Fibroblast of lung (primary cell): ENCODE measurements around the gene MTRF1. TPM values are rescaled to one million over a fixed set of nuclear protein-coding genes. Genes with fewer than 3 reads are reported as not detected.
"Not testable (repeated sequence)": the region's sequence is repeated elsewhere in the genome, so short reads cannot be mapped to it uniquely, and the experiment has no call there.

Experiments
- DNase-seq, 2 donors: peaks; one replicate each; pipeline versions ENCODE4 v3.0.0 to v3.0.0-alpha.2; 2010; ENCODE audit warnings: low read depth in 2 of 2
- H2AFZ ChIP-seq: 2 replicates; pipeline ENCODE4 v1.5.1; 2012; ENCODE audit warnings: low read length, control low read depth, inconsistent platforms
- H3K27ac ChIP-seq: 2 replicates; pipeline ENCODE4 v1.5.1; 2011; ENCODE audit warnings: low read length, control low read depth; ENCODE audit not compliant: insufficient read depth
- H3K27me3 ChIP-seq: 2 replicates; pipeline ENCODE4 v1.5.1; 2011; ENCODE audit warnings: mild to moderate bottlenecking, low read length; ENCODE audit not compliant: control insufficient read depth, insufficient read depth
- H3K36me3 ChIP-seq: 2 replicates; pipeline ENCODE4 v1.5.1; 2011; ENCODE audit warnings: low read length; ENCODE audit not compliant: control insufficient read depth, insufficient read depth
- H3K4me1 ChIP-seq: 2 replicates; pipeline ENCODE4 v1.5.1; 2011; ENCODE audit warnings: low read length; ENCODE audit not compliant: control insufficient read depth, insufficient read depth; ENCODE audit errors: extremely low read depth
- H3K4me2 ChIP-seq: 2 replicates; pipeline ENCODE4 v1.5.1; 2011; ENCODE audit warnings: low read length, control low read depth; ENCODE audit not compliant: insufficient read depth; ENCODE audit errors: extremely low read depth
- H3K4me3 ChIP-seq, 4 experiments: fragments of 200-600 bp in 1 of 4; sonication (generic) in 1 of 4; replicated peaks in 1 of 4; 2 replicates each; pipeline ENCODE4 v1.5.1; 2011 to 2016; ENCODE audit warnings: low read length in 4 of 4, low read depth in 3 of 4, mild to moderate bottlenecking in 3 of 4, control low read depth in 2 of 4, inconsistent platforms in 1 of 4, mixed read lengths in 1 of 4; ENCODE audit not compliant: insufficient read depth in 1 of 4; ENCODE audit errors: control extremely low read depth in 1 of 4
- H3K79me2 ChIP-seq: 2 replicates; pipeline ENCODE4 v1.5.1; 2012; ENCODE audit warnings: mild to moderate bottlenecking, low read length, inconsistent platforms; ENCODE audit not compliant: control insufficient read depth, insufficient read depth
- H3K9ac ChIP-seq: 2 replicates; pipeline ENCODE4 v1.5.1; 2011; ENCODE audit warnings: mild to moderate bottlenecking, low read length, control low read depth; ENCODE audit not compliant: insufficient read depth
- H3K9me3 ChIP-seq: 2 replicates; pipeline ENCODE4 v1.5.1; 2012; ENCODE audit warnings: low read depth, low read length; ENCODE audit not compliant: control insufficient read depth, insufficient read depth
- H4K20me1 ChIP-seq: 2 replicates; pipeline ENCODE4 v1.5.1; 2011; ENCODE audit warnings: low read length; ENCODE audit not compliant: control insufficient read depth, insufficient read depth; ENCODE audit errors: extremely low read depth
- EZH2 ChIP-seq: IDR thresholded peaks from 2 replicates; pipeline ENCODE4 v1.5.1; 2012; ENCODE audit warnings: low read length, control low read depth, mild to moderate bottlenecking; ENCODE audit errors: missing control alignments
- polyA plus RNA-seq, 2 donors: library from polyadenylated mRNA; depleted of rRNA in 1 of 2; stranded (reverse) in 1 of 2; unstranded in 1 of 2; fragments of >200 nt; gene quantifications; 2 replicates each; pipeline ENCODE4 v1.2.1, GENCODE V29; 2011 to 2012; ENCODE audit warnings: missing spikeins in 1 of 2
- total RNA-seq: library from RNA; depleted of rRNA; stranded (reverse); fragments of >200 nt; gene quantifications from 2 replicates; pipeline ENCODE4 v1.2.1, GENCODE V29; 2014
- TF ChIP-seq, protein P1 (sequence below), 2 donors: IDR thresholded peaks in 1 of 2; conservative IDR thresholded peaks in 1 of 2; 1 replicate in 1 of 2; 2 replicates in 1 of 2; pipeline ENCODE4 v1.5.1; 2011 to 2012; ENCODE audit warnings: low read length in 2 of 2, control low read depth in 1 of 2, inconsistent platforms in 1 of 2, low read depth in 1 of 2, mild to moderate bottlenecking in 1 of 2

Gene MTRF1
- total and polyA plus RNA-seq, 2 donors (not counting 1 experiment from before 2014, with no cell fraction given): 11.6 to 13.4 TPM

DNA sequence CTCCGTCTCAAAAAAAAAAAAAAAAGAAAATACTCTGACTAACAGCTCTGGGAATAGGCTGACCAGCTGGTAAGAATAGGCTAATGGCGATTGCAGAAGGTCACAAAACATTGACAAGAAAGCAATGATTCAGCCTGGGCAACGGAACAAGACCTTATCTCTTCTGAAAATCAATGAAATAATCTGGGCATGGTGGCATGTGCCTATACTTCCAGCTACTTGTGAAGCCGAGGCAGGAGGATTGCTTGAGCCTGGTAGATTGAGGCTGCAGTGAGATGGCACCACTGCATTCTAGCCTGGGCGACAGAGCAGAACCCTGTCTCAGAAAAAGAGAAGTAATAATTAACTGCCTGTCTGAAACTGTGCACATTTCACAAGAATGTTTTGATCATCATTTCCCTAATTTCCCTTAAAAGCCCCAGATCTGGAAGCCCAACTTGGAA lies 18.8 kb upstream of the MTRF1 start:
- no peak overlapping the region for H3K27ac ChIP-seq
- H3K9ac ChIP-seq: no peak overlapping the region
- no peak overlapping the region for H2AFZ ChIP-seq
- TF ChIP-seq, protein P1, sequence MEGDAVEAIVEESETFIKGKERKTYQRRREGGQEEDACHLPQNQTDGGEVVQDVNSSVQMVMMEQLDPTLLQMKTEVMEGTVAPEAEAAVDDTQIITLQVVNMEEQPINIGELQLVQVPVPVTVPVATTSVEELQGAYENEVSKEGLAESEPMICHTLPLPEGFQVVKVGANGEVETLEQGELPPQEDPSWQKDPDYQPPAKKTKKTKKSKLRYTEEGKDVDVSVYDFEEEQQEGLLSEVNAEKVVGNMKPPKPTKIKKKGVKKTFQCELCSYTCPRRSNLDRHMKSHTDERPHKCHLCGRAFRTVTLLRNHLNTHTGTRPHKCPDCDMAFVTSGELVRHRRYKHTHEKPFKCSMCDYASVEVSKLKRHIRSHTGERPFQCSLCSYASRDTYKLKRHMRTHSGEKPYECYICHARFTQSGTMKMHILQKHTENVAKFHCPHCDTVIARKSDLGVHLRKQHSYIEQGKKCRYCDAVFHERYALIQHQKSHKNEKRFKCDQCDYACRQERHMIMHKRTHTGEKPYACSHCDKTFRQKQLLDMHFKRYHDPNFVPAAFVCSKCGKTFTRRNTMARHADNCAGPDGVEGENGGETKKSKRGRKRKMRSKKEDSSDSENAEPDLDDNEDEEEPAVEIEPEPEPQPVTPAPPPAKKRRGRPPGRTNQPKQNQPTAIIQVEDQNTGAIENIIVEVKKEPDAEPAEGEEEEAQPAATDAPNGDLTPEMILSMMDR (conservative IDR thresholded peaks at IDR 0.05 in 1 of 2, IDR thresholded peaks at IDR 0.05 in 1 of 2; ENCODE audit: low read depth in 1 of 2, low read length in 2 of 2): no peak
- TF ChIP-seq EZH2: no peak
- no peak overlapping the region for H3K4me2 ChIP-seq
- H3K36me3 ChIP-seq: no peaks in the 10 kb centered on the region
- H4K20me1 ChIP-seq: no peaks in the 10 kb centered on the region
- H3K27me3 ChIP-seq: no peaks in the 10 kb centered on the region
- no peaks in the 10 kb centered on the region for H3K9me3 ChIP-seq
- DNase-seq: no peak
- H3K79me2 ChIP-seq: no peaks in the 10 kb centered on the region
- no peaks in the 10 kb centered on the region for H3K4me1 ChIP-seq
- no peak overlapping the region for H3K4me3 ChIP-seq

- H4K20me1 ChIP-seq, H3K79me2 ChIP-seq, H3K4me3 ChIP-seq, H3K27me3 ChIP-seq, DNase-seq, H3K4me1 ChIP-seq, H3K36me3 ChIP-seq, H3K4me2 ChIP-seq, H3K9ac ChIP-seq, H3K27ac ChIP-seq, H2AFZ ChIP-seq, H3K9me3 ChIP-seq: not testable (repeated sequence)
Observed at GRCh38 chr13:41279156-41279555, 15.8 kb upstream of the MTRF1 start.

DNA sequence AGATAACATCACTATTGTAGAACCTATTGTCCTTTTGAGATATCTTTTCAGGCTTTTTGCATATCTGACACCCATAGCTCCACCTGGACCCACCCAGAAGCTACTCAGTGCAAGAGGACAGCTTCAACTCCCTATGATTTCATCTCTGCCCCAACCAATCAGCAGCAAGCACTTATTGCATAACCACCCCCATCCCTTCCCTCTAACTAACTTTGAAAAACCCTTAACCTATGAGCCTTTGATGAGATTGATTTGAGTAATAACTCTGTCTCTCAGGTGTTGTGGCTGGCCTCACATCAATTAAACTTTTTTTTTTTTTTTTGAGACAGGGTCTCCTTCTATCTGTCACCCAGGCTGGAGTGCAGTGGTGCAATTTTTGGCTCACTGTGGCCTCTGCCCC lies 13.4 kb upstream of the MTRF1 start:
- Histone ChIP-seq H3K4me3 (no peak overlapping the region), H2AFZ (no peak overlapping the region), H3K4me2 (no peak overlapping the region), H3K27ac (no peak overlapping the region), H3K9ac (no peak overlapping the region), H3K36me3 (no peaks in the 10 kb centered on the region), H3K4me1 (no peaks in the 10 kb centered on the region), H4K20me1 (no peaks in the 10 kb centered on the region), H3K9me3 (no peaks in the 10 kb centered on the region), H3K79me2 (no peaks in the 10 kb centered on the region), H3K27me3 (no peaks in the 10 kb centered on the region)
- DNase-seq: no peak
- TF ChIP-seq, protein P1 (conservative IDR thresholded peaks at IDR 0.05 in 1 of 2, IDR thresholded peaks at IDR 0.05 in 1 of 2; ENCODE audit: low read depth in 1 of 2, low read length in 2 of 2): no peak
- TF ChIP-seq EZH2: no peak
